Measurements from ENCODE around the gene ENHO.

- TF ChIP-seq CTCF (IDR thresholded peaks at IDR 0.05; ENCODE audit: insufficient read depth, low read length, poor library complexity, severe bottlenecking): no peak
- no peak for TF ChIP-seq EZH2phosphoT487 (conservative IDR thresholded peaks at IDR 0.05; ENCODE audit: low read length)
Measured at GRCh38 chr9:34553511-34554021, 30.8 kb upstream of the ENHO start.

Data from SU-DHL-6 (cell line).